Right lobe of liver (tissue), 6 donors: Measurements from ENCODE around the gene IFI27L1. TPM values are rescaled to one million over a fixed set of nuclear protein-coding genes. Genes with fewer than 3 reads are reported as not detected.

Experiments
- ATAC-seq, 4 donors: fragments of 200-7000 bp; cut with Tn5 transposase; one replicate each; pipeline ENCODE4 v1.9.1; 2020; ENCODE audit warnings: mild to moderate bottlenecking in 4 of 4, moderate library complexity in 4 of 4
- DNase-seq, 3 donors: peaks; one replicate each; pipeline ENCODE4 v3.0.0-alpha.2; 2020
- H3K27ac ChIP-seq, 3 donors: fragments of 200-600 bp; one replicate each; pipeline ENCODE4 v1.8.0; 2022
- H3K27me3 ChIP-seq, 2 donors: fragments of 200-600 bp; one replicate each; pipeline ENCODE4 v1.8.0; 2022
- H3K36me3 ChIP-seq, 4 donors: fragments of 200-600 bp; sonication (generic) in 1 of 4; one replicate each; pipeline versions ENCODE4 v1.5.1 to v1.8.0; 2017 to 2022; ENCODE audit warnings: control low read depth in 1 of 4
- H3K4me1 ChIP-seq, 4 donors: fragments of 200-600 bp; sonication (generic) in 1 of 4; one replicate each; pipeline versions ENCODE4 v1.5.1 to v1.8.0; 2017 to 2022; ENCODE audit warnings: control low read depth in 1 of 4
- H3K4me3 ChIP-seq, 3 donors: fragments of 200-600 bp; one replicate each; pipeline ENCODE4 v1.8.0; 2022
- H3K9me3 ChIP-seq, 4 donors: fragments of 200-600 bp; sonication (generic) in 1 of 4; one replicate each; pipeline versions ENCODE4 v1.5.1 to v1.8.0; 2017 to 2022; ENCODE audit warnings: control low read depth in 1 of 4
- CTCF ChIP-seq, 4 donors: fragments of 200-600 bp in 3 of 4; fragments of 450-650 bp in 1 of 4; IDR thresholded peaks; one replicate each; pipeline versions ENCODE4 v1.5.1 to v1.8.0; 2016 to 2022; ENCODE audit warnings: antibody characterized with exemption in 4 of 4, mild to moderate bottlenecking in 2 of 4
- POLR2A ChIP-seq: fragments of 450-650 bp; IDR thresholded peaks from one replicate; pipeline ENCODE4 v1.6.1; 2017; ENCODE audit warnings: antibody characterized with exemption, mild to moderate bottlenecking
- WGBS: methylation state at CpG from one replicate; pipeline ENCODE4 v1.1.6; 2018; ENCODE audit warnings: low coverage, low lambda C conversion rate; ENCODE audit not compliant: insufficient coverage; ENCODE audit errors: missing lambda C conversion rate; 5-methylcytosine and 5-hydroxymethylcytosine counted together
- intact Hi-C, 2 donors: fragments of 100-400 bp; cut with DNase I; formaldehyde crosslinking; loops; one replicate each; pipeline versions ENCODE4 v1.11.2 to v1.14.1; 2022
- total RNA-seq, 6 experiments: library from RNA; depleted of rRNA in 2 of 6; stranded (reverse); fragments of >200 nt in 2 of 6; fragmentation: NEBNext Ultra II Directional in 3 of 6; extraction: Animal tissue kit (Norgen Biotek cat#: 25700) in 3 of 6; gene quantifications; one replicate each; pipeline versions ENCODE4 v1.1.0 to v1.2.4, GENCODE V29; 2016 to 2023
- donor health status: DM: no; HTN: yes; CAD: no.
- donor health status: DM: no; HTN: no; CAD: no.
- donor health status: DM: no; HTN: no; CAD: no.
- donor health status: DM: no; HTN: yes; CAD: no.
- donor health status: DM: no; HTN: yes; CAD: no.

IFI27L1 gene
- total RNA-seq, 6 experiments from 2014 or later: 2.6 to 8.2 (median 5.3) TPM

GRCh38 chr14:94127330-94127729 lies 46.2 kb downstream of the IFI27L1 start:
- TF ChIP-seq POLR2A: no peak
- WGBS: 89% methylated on average over 1 of the region's 6 CpGs
- DNase-seq (no peak), ATAC-seq (no peak)
- H3K36me3 ChIP-seq: no peaks in the 10 kb centered on the region
- no peak overlapping the region for H3K27ac ChIP-seq
- peaks cover 0 to 7% (median 0%) of the 10 kb centered on the region in 4 donors for H3K4me1 ChIP-seq
- H3K9me3 ChIP-seq: no peaks in the 10 kb centered on the region
- H3K4me3 ChIP-seq: no peak overlapping the region
- H3K27me3 ChIP-seq: no peaks in the 10 kb centered on the region
- intact Hi-C loops: loop anchor here (10.0 kb wide), 1 partner anchor 83 kb away; no protein-coding TSS in a partner anchor

DNA sequence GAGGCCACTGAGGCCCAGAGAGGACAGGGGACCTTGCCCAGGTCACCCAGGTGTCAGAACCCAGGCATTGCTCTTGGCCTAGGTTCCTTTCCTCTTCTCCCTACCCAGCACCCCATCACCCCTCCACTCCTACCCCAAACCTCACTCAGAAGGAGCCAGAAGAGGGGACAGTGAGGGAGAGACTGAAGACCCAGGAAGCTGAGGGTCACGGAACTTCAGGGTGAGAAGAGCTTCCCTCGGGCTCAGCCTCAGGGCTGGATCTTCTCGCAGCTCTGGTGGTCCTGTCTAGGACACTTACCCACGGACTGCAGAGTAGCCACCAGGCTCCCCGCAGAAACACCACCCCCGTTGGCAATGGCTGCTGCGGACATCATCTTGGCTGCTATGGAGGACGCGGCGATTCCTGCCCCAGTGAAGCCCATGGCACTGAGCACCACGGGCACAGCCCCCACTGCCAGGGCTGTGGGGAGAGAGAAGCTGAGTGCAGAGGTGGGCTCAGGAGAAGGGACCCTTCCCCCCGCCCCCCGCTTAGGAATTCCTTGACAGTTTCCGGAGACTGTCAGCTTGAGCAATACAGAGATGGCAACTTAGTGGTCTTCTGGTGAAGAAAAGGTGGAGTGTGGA lies 47.2 kb downstream of the IFI27L1 start:
- peaks cover 0 to 7% (median 0%) of the 10 kb centered on the region in 4 donors for H3K4me1 ChIP-seq
- H3K4me3 ChIP-seq: no peak overlapping the region
- no peaks in the 10 kb centered on the region for H3K36me3 ChIP-seq
- no peak for DNase-seq
- no peak overlapping the region for H3K27ac ChIP-seq
- no peaks in the 10 kb centered on the region for H3K9me3 ChIP-seq
- 85% methylated on average over 11 of the region's 14 CpGs for WGBS
- TF ChIP-seq CTCF (IDR thresholded peaks at IDR 0.05): no peak
- no peak for TF ChIP-seq POLR2A
- no peaks in the 10 kb centered on the region for H3K27me3 ChIP-seq
- ATAC-seq: no peak
- intact Hi-C loops: loop anchor here (10.0 kb wide), 1 partner anchor 84 kb away; no protein-coding TSS in a partner anchor

DNA sequence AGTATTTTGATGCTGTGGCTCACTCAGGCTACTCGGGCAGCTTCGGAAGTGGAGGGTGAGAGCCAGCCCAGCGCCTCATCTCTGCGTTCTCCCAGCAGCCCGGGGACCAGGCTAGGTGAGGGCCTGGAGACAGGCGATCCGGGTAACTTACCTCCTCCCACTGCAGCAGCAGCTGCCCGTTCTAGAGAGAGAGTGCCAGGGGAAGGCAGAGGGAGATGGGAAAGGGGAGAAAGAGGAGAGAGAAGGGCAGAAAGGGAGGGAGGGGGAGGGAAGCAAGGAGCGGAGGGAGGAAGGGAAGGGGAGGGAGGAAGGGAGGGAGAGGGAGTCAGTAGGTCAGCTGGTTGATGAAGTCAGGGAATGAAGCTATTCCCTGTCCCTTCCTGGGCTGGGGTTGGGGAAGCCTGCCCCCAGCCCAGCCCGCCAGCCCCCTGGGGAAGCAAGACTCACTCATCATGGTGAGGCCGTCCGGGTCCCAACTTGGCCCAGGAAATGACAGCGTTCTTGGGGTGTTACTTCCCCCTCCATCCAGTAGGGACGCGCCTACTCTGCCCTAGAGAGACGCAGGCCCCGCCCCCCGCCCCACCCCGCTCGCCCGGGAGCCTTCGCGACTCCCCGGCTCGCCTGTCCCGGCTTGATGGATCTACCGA lies 48.1 kb downstream of the IFI27L1 start, which contains the start of gene IFI27L2:
TSS of gene IFI27L2 (minus strand) at position 494 of the 647 bp plus-strand sequence. CDS start at position 454, 40 bp downstream.
- no peaks in the 10 kb centered on the region for H3K27me3 ChIP-seq
- H3K9me3 ChIP-seq: no peaks in the 10 kb centered on the region
- H3K36me3 ChIP-seq: no peaks in the 10 kb centered on the region
- ATAC-seq (peak; percentile 81 to 89 (median 82)), DNase-seq (peak in 1 of 3 donors; percentile 68)
- intact Hi-C loops: loop anchor here (10.0 kb wide), 1 partner anchor 84 kb away; no protein-coding TSS in a partner anchor
- peak within 1 kb of the TSS; percentile 28 to 45 (median 30) for H3K4me3 ChIP-seq
- no peak within 1 kb of the TSS for H3K27ac ChIP-seq
- TF ChIP-seq POLR2A: no peak
- TF ChIP-seq CTCF (IDR thresholded peaks at IDR 0.05): peak in 2 of 4 donors; percentile 25 to 29
- peaks cover 0 to 7% (median 0%) of the 10 kb centered on the region in 4 donors for H3K4me1 ChIP-seq
- 6% methylated on average over 20 of the region's 27 CpGs for WGBS

- Histone ChIP-seq H3K27ac (no peak overlapping the region), H3K36me3 (no peaks in the 10 kb centered on the region), H3K4me1 (peaks cover 0 to 7% (median 0%) of the 10 kb centered on the region in 4 donors), H3K9me3 (no peaks in the 10 kb centered on the region), H3K27me3 (no peaks in the 10 kb centered on the region), H3K4me3 (peak overlapping the region; percentile 28 to 45 (median 30))
- intact Hi-C loops: loop anchor here (10.0 kb wide), 1 partner anchor 85 kb away; no protein-coding TSS in a partner anchor
- ATAC-seq (peak in 2 of 4 donors; percentile 39 to 61), DNase-seq (no peak)
- TF ChIP-seq POLR2A (no peak), CTCF (IDR thresholded peaks at IDR 0.05) (no peak)
- 2% methylated on average over 12 of the region's 12 CpGs for WGBS
Observed at GRCh38 chr14:94129758-94130414, 48.8 kb downstream of the IFI27L1 start.
